Erythroblast (primary cell): ENCODE results near the gene CADM4.
"Not testable (repeated sequence)": the region's sequence is repeated elsewhere in the genome, so short reads cannot be mapped to it uniquely, and the experiment has no call there.

ENCODE experiments used
- DNase-seq, 2 experiments: peaks; one replicate each; lab custom pipeline; 2025; lab: John Stamatoyannopoulos, UW
- GATA1 ChIP-seq: IDR thresholded peaks from 2 replicates; pipeline ENCODE4 v1.6.1; 2011; ENCODE audit warnings: low read depth, mild to moderate bottlenecking, control low read depth, low read length, moderate library complexity
- POLR2A ChIP-seq: IDR thresholded peaks from 2 replicates; pipeline ENCODE4 v1.6.1; 2011; ENCODE audit warnings: mild to moderate bottlenecking, low read length

Gene CADM4

DNA sequence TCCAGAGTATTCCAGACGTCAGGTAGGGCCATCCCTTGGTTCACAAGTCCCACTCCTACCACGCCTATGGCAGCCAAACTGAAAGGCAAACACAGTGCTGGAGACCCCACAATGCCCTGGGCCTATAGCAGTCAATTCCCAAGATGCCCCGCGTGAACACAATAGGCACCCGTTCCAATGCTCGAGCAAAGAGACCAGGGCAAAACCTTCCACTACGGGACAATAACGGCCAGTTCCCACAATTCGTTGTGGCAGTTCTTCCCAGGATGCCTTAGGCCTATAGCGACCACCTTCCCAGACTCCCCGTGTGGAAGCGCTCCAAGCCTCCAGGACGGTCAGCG lies 20.8 kb downstream of the CADM4 start:
- TF ChIP-seq GATA1 (no peak), POLR2A (no peak)
- peak; percentile 81 to 82 for DNase-seq

DNA sequence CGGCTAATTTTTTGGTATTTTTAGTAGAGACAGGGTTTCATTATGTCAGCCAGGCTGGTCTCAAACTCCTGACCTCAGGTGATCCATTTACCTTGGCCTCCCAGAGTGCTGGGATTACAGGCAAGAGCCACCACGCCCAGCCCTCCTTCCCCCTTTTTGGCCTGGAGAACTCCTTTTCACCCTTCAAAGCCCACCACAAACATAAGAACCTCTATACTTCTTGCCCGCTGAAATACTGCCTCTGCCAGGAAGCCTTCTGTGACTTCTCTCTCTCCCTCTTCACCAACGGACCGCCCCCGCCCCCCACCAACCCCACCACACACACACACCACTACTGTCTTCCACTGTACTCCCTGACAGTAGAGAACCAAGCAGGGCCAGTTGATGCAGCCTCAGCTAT lies 22.7 kb downstream of the CADM4 start:
- no peak for TF ChIP-seq POLR2A
- no peak for TF ChIP-seq GATA1
- DNase-seq = no peak

DNA sequence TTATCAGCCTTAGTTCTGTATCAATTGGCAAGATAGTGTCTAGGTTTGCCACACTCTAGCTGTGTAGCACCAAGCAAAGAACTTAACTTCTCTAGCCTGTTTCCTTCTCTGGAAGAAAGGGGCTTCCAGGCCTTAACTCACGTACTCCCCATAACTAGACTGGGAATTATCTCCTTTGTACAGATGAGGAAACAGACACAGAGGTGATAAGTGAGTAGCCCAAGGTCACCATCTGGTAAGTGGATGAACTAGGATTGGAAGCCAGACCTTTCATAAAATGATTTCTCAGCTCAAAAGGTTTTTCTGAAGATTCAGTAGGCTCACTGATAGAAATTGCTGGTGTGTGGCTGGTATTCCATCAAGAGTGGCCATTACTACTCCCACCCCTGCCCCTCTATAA lies 23.3 kb downstream of the CADM4 start:
- peak in 1 of 2 experiments; percentile 41 for DNase-seq
- no peak for TF ChIP-seq GATA1
- TF ChIP-seq POLR2A = no peak

DNA sequence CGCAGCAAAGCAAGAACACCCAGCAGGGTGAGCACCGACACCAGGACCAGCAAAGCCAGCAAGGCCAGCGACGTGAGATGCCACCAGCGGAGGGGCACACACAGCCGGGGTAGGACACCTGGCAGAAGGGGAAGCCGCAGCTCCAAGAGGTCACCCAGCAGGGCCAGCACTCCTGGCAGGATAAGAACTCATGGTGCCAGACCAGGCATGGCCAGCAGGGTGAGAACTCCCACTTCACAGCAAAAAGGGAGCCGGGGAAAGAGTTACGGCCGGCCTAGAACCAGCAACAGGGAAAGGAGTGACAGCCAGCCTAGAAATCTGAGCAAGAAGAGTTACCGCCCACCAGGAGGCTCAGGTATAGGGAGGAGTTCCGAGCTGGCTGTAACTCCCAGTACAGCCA lies 27.3 kb downstream of the CADM4 start:
- no peak for DNase-seq
- TF ChIP-seq GATA1 = no peak
- no peak for TF ChIP-seq POLR2A

DNA sequence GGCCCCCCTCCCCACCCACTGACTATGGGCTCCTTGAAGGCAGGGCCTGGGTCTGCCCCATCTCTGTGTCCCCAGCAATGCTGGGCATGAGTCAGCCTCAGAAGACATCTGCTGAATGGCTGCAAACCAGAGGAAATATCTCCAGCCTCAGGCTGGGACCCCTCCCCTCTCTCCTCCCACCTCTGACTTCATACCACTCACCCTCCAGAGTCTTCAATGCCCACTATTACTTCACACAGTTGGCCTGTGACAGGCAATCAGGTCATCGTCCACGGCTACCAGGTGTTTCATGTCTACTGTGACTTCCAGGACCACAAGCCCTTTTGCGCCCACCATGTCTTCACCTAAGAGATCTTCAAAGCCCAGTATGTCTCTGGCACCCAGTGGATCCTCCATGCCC lies 27.9 kb downstream of the CADM4 start, which contains the start of gene SRRM5:
TSS of gene SRRM5 (plus strand) at position 301 of the 400 bp plus-strand sequence. CDS start at position 335, 34 bp downstream.
- no peak for DNase-seq
- no peak for TF ChIP-seq GATA1
- TF ChIP-seq POLR2A = no peak

DNA sequence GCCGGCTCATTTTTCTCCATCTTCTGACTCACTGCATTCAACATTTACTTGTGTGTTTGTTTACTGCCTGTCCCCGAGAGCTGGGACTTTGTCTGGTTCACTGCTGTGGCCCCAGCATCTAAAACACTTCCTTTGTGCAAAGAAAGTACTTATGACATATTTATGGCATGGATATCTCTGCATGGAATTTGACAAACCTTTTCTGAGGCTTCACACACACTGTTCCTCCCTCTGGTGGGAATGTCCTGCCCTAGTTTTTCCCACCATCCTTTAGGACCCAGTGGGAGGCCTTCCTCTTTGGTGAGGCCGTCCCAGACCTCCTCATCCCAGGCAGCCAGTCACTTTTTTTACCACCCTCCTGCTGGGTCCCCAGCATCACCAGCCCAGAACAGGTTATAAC lies 29.2 kb downstream of the CADM4 start:
- TF ChIP-seq POLR2A (no peak), GATA1 (no peak)
- DNase-seq = no peak

DNA sequence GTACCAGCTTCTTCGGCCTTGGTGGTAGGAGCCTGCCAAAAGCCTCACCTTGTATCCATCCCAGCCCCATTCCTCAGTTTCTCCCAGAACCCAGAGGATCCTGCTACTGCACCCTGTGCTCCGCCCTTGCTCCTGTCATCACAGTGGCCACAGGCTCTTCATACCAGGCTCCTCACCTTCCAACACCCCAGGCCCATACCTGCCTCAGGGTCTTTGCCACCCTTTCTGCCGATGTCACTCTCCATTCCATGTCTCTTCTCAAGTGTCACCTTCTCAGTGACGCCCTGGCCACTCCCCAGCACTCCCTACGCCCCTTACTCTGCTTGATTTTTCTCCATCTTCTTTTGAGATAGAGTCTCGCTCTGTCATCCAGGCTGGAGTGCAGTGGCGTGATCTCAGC lies 29.8 kb downstream of the CADM4 start:
- peak in 1 of 2 experiments; percentile 28 for DNase-seq
- TF ChIP-seq GATA1 = no peak
- no peak for TF ChIP-seq POLR2A

DNA sequence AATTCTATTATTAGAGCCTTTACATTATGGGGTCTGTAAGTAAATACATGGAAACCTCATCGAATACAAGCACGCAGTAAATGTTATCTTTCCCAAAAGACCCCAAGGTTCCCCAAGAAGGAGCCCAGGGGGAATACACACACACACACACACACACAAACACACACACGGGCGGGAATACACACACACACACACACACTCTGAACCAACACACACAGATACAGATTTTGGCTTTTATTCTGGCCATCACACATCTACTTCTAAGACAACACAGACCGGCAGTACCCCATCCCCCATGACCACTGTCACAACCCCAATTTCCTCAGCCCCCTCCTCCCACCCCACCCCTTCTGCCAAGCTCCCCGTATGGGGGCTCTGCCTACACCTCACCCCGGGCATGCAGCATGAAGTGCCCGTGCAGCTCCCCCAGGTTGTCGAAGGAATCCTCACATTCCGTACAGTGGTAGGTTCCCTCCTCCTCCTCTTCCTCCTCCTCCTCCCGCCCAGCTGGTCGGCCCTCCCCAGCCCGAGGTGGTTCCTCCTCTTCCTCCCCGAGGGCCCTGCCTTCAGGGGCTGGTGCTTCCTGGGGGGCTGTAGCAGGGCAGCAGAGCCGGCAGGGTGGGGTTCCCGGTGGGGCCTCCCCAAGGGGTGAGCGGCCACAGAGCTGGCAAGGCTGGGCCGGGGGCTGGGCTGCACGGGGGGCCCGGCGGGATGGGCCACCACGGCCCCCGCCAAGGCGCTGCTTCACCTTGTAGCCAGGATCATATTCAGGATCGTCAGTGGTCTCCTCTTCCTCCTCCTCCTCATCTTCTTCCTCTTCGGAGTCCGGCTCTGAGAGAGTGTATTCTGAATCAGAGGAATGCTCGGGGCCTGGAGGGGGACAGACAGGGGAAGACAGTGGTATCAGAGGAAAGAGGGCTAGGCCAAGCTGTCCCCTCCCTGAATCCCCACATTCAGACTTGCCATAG lies 32.1 kb downstream of the CADM4 start:
- no peak for DNase-seq
- TF ChIP-seq GATA1 (no peak), POLR2A (no peak)

DNA sequence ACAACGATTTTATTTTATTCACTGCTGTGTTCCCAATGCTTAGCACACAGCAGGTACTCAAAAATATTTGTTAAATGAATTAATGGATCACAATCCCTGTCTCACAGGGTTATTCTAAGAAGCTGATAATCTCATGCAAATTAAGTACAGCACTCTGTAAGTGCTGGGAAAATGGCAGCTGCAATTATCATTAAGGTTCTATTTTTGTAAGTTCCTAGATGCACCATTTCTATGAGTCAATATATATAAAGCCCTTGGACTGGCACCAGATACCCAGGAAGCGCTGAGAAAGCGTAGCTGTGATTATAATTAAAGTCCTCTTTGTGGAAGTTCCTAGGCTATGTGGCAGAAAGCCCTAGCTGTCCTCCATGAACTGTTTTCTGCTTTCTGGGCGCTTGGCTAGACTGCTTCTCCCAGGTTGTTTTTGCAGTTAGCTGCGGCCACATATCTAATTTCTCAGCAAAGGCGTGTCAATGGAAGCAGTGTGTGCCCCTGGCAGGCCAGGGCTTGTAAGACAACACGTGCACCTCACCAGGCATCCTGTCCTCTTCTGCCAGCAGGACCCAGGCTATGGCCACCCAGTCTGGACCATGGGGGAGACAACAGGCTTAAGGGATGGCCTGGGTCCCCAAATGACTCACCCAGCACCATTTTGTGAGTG lies 33.0 kb downstream of the CADM4 start:
- no peak for DNase-seq
- TF ChIP-seq GATA1 (no peak), POLR2A (no peak)

DNA sequence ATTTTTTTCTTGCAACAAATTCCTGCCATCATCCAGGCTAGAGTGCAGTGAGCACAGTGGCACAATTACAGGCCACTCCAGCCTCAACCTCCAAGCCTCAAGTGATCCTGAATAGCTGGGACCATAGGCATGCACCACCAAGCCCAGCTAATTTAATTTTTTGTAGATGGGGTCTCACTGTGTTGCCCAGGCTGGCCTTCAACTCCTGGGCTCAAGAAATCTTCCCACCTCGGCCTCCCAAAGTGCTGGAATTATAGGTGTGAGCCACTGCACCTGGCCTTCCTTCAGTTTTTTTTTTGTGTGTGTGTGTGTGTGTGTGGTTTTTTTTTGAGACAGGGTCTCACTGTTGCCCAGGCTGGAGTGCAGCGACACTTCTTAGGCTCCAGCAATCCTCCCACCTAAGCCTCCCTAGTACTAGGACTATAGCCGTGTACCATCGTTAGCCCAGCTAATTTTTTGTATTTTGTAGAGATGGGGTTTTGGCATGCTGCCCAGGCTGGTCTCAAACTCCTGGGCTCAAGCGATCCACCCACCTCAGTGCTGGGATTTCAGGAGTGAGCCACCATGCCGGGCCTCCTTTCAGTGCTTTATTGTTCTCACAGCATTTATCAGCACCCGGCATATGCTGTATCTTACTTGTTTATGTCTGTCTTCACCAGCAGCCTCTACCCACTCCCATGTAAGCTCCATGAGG lies 33.6 kb downstream of the CADM4 start:
- TF ChIP-seq GATA1 = no peak
- TF ChIP-seq POLR2A = no peak
- DNase-seq = no peak

DNA sequence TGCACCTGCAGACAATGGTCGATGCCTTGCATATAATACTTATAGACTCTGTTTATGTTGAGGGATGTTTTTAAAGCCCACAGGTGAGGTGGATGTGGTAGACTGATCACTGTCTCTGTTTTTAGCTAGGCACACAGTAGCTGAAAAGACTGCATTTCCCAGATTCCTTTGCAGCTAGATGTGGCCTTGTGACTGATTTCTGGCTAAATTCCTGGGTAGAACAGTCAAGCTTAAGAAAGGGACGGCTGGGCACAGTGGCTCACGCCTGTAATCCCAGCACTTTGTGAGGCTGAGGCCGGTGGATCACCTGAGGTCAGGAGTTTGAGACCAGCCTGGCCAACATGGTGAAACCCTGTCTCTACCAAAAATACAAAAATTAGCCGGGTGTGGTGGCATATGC lies 39.3 kb downstream of the CADM4 start:
- DNase-seq = not testable (repeated sequence)

DNA sequence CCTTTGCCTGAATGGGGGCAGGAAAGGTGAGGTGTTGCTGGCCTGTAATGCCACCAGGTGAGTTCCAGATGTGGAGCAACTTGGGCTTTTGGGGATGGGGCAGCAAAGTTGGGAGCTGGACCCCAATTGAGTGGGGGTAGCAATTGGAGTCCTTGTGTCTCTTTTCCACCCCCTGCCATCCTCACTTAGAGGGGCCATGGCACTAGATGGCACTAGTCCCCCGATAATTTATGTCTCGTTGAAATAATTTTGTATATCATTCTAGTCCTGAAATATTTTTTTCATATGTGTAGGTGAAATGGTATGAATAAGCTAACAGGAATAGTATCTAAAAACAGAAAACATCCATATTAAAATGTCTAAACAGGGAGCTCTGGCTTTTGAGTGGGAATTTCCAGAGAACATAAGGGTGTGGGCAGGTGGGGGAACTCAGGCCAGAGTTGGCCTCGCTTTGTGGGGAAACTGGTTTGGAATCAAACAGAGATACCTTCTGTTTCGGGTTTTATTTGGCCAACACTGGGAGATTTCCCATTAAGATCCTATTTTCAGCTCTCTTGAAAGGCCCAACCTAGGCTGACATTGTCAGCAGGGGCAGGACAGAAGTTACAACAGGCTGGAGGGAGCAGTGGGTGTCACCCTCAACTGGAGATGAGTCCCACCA lies 39.9 kb downstream of the CADM4 start:
- DNase-seq = no peak
- TF ChIP-seq POLR2A = no peak
- TF ChIP-seq GATA1 = no peak

DNA sequence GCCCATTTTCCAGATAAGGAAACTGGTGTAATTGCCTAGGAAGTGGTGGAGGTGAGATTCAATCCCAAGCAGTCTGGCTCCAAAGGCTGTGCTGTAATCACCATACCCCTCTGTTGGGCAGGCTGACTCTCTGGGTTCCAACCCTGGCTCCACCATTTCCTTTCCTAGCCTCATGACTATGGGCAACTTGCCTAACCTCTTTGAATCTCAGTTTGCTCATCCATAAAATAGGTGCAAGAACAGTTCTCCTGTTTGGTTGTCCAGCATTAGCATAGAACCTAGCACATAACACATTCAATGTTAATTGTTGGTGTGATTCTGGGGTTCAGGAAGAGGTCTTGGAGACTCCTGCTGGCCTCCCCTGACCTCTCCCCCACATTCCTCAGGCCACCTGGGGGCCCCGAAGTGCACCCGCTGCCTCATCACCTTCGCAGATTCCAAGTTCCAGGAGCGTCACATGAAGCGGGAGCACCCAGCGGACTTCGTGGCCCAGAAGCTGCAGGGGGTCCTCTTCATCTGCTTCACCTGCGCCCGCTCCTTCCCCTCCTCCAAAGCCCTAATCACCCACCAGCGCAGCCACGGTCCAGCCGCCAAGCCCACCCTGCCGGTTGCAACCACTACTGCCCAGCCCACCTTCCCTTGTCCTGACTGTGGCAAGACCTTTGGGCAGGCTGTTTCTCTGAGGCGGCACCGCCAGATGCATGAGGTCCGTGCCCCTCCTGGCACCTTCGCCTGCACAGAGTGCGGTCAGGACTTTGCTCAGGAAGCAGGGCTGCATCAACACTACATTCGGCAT lies 41.0 kb downstream of the CADM4 start:
- DNase-seq = no peak
- TF ChIP-seq POLR2A = no peak
- no peak for TF ChIP-seq GATA1
